ENCODE data around the gene HSD17B11.
"Not testable (repeated sequence)": the region's sequence is repeated elsewhere in the genome, so short reads cannot be mapped to it uniquely, and the experiment has no call there.

The HSD17B11 gene

DNA sequence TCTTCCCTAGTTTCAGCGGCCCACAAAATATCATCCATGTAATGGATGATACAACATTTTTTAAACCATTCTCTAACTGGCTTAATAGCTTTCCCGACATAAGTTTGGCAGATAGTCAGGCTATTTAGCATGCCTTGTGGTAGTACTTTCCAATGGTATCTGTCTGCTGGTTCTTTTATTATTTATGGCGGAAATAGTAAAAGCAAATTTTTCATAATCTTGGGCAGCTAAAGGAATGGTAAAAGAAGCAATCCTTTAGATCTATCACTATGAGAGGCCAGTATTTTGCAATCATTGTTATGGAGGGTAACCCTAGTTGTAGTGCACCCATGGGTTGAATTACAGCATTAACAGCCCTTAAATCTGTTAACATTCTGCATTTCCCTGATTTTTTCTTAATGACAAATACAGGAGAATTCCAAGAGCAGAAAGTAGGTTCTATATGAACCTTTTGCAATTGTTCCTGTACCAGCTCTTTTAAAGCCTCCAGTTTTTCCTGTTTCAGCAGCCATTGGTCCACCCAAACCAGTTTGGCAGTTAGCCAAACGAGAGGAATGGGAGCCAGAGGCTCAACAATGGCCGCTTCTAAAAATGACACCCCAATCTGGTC, 14.3 kb upstream of the HSD17B11 start:
- no peak for DNase-seq

DNA sequence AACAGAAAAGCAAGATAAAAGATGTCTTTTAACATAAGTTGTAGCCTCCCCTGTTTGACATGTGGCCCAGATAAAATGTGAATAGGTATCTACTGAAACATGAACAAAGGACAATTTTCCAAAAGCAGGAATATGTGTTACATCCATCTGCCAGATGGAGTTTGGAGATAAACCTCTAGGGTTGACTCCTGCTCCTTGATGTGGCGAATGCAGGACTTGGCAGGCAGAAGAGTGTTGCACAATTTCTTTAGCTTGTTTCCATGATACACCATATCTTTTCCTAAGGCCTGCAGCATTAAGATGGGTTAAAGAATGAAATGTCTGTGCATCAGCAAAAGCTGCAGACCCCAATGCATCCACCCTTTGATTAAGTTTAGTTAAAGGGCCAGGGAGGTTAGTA, 12.7 kb upstream of the HSD17B11 start:
- not testable (repeated sequence) for DNase-seq

DNA sequence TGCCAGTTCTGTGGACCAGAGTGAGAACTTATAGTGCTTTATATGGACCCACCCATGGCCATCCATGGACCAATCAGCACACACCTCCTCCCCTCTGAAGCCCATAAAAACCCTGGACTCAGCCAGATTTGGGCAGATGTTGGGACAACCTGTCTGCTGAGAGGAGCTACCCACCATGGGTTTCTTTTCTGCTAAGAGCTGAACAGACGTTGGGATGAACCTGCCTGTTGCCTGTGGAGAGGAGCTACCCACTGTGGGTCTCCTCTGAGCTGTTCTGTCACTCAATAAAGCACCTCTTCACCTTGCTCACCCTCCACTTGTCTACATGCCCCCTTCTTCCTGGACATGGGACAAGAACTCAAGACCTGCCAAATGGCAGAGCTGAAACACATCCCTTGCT, 9.0 kb upstream of the HSD17B11 start:
- DNase-seq: no peak

DNA sequence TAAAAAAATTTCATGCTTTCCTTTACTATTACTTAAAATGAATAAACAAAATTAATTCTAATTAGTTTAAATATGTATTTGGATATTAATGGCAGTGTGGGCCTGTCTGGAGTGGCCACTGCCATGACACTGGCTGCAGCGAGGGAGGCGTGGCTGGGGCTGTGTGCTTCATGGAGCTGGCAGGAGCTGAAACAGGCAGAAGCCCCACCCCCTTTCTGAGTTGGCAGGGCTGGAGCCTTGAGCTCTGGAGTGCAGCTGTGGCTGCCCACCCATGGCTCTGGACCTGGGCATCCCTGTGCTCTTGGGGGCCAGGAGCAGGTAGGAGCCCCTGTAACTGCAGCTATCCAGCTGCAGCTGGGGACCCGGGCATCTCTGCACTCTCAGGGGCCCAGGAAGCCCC, 8.2 kb upstream of the HSD17B11 start:
- no peak for DNase-seq

DNA sequence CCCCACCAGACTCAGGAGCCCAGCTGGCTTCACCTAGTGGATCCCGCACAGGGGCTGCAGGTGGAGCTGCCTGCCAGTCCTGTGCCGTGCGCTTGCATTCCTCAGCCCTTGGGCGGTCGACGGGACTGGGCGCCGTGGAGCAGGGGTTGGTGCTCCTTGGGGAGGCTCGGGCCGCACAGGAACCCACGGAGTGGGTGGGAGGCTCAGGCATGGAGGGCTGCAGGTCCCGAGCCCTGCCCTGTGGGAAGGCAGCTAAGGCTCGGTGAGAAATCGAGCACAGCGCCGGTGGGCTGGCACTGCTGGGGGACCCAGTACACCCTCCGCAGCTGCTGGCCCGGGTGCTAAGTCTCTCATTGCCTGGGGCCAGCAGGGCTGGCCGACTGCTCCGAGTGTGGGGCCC, 4.9 kb upstream of the HSD17B11 start:
- not testable (repeated sequence) for DNase-seq

DNA sequence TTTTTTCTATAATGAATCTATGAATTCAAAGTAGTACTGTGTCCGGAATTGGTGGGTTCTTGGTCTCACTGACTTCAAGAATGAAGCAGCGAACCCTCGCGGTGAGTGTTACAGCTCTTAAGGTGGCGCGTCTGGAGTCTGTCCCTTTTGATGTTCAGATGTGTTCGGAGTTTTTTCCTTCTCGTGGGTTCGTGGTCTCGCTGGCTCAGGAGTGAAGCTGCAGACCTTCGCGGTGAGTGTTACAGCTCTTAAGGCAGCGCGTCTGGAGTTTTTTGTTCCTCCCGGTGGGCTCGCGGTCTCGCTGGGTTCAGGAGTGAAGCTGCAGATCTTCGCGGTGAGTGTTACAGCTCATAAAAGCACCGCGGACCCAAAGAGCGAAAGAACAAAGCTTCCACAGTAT, 4.1 kb upstream of the HSD17B11 start:
- DNase-seq: not testable (repeated sequence)

DNA sequence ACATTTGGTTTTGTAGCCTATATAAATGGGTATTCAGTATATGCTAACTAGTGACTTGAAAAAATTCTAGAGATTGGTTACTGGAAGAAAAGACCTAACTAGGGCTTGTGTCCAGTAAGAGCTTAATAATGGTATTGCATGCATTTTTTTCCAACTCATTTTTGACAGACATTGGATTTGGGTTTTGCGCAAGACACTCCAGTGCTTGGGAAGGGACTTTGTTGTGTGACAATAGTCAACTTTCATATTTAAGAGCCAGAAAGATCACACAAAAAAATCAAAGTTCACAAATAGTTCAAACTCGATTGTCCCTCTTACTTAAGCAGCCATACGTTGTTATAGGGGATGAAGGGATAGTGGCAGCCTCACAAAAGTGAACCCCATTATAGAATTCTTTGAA, 1.2 kb upstream of the HSD17B11 start:
- no peak for DNase-seq

DNA sequence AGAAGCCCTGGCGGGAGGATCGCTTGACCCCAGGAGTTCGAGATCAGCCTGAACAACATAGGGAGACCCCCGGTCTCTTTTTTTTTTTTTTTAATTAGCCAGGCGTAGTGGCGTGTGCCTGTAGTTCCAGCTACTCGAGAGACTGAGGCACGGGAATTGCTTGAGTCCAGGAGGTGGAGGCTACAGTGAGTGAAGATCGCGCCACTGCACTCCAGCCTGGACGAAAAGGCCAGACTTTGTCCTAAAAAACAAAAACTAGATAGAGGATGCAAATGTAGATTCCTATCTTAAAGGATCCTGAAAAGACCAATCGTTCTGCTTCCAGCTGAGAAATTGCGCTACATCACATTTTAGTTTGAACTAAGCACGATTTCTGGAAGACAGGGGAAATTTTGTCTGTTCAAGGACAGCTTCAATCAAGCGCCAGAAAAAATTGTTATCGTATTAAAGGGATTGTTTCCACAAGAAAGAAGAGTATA, 627 bp upstream of the HSD17B11 start:
- DNase-seq: no peak

DNA sequence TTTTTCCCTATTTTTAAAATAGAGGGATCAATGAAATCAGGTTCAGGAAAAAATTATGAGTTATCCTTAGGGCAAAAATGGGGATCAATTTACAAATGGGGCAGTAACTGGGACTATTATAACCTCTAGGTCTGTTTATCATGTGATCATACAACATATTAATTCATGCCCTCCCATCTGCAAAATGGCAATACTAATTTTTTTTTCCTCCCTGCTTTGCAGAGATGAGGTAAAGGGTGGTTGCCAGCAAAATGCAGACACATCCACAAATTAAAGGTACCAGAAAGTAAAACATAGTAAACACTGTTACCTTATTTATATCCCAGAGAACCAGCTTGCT, 467 bp downstream of the HSD17B11 start:
- no peak for DNase-seq

DNA sequence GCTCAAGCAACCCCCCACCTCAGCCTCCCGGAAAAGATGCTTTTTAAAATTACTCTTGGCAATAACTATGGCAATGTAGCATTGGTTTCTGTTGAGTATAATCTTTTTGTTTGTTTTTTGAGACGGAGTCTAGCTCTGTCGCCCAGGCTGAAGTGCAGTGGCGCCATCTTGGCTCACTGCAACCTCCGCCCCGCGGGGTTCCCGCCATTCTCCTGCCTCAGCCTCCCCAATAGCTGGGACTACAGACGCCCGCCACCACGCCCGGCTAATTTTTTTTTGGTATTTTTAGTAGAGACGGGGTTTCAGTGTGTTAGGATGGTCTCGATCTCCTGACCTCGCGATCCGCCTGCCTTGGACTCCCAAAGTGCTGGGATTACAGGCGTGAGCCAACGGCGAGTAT, 933 bp downstream of the HSD17B11 start:
- DNase-seq: not testable (repeated sequence)

DNA sequence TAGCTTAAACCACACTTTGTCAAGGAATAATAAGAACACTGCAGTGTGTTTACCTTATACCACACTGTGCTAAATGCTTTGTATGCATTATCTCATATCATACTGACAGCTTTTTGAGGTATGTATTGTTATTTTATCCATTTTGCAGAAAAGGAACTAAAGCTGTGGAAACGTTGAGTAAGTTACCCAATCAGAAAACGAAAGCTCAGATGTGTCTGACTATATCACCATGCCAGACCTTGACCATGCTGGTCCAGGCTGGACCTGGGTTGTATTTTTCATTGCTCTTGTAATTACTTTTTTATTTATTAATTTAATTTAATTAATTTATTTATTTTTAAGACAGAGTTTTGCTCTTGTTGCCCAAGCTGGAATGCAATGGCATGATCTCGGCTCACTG, 2.1 kb downstream of the HSD17B11 start:
- DNase-seq: no peak

DNA sequence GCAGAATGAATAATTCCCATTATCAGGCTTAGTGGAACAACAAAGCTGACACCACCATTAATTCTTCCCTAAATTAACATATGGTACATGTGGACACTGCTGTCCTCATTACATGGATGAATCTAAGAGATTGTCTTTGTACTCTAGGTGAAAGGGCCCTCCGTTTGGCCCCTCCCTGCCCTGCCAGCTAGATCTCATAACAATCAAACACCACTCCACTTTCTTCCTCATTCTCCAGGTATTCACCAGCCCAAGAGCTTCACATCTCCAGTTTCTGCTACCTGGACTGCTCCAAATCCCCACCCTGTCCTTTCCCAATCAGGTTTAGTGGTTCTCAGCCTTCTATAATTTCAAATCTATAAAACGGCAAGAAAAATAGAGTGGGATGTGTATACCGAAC, 3.8 kb downstream of the HSD17B11 start:
- DNase-seq: no peak

DNA sequence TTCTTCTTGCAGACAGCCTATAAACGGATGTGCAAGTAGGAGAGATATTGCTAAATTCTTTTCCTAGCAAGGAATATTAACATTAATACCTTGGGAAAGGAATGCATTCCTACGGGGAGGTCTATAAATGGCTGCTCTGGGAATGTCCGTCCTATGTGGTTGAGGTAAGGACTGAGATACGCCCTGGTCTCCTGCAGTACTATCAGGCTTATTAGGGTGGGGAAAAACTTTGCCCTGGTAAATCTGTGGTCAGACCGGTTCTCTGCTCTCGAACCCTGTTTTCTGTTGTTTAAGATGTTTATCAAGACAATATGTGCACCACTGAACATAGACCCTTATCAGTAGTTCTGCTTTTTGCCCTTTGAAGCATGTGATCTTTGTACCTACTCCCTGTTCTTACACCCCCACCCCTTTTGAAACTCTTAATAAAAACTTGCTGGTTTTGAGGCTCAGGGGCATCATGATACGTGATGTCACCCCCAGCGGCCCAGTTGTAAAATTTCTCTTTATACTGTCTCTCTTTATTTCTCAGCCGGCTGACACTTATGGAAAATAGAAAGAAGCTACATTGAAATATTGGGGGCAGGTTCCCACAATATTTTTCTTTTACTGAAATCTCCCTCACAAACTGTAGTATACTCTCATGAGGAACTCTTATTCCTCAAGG, 6.4 kb downstream of the HSD17B11 start:
- DNase-seq: not testable (repeated sequence)

DNA sequence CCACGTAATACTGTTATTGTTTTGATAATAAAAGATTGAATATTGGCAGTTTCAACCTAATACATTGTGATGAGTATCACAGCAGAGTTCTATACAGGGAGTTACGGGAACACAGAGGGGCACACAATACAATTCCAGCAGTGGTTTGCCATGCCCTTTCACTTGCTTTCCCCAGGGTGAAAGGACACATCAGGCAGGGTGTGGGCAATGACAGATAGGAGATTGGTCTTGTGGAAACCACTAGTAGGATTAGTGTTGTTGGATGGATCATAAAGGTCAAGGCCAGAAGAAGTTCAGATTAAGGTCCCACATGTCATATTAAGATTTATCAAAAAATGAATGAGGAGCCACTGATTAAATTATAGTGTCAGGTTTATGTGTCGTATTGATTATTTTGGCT, 8.1 kb downstream of the HSD17B11 start:
- no peak for DNase-seq

DNA sequence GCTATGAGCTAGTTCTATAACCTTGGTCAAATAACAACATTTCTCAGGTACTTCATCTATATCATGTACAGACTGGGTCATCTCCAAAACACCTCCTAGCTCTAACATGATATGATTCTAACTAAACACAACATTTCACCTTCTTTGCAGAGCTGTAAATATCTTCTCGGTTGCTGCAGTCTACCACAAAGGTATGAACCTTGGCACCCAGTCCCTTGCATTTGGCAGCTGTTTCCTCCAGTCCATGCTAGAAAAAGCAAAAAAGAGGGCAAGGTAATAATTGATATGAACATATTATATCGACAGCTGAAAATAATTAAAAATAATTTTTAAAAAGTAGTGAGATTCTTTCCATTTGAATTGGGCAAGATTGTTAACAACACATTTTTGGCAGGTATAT, 8.9 kb downstream of the HSD17B11 start:
- no peak for DNase-seq

DNA sequence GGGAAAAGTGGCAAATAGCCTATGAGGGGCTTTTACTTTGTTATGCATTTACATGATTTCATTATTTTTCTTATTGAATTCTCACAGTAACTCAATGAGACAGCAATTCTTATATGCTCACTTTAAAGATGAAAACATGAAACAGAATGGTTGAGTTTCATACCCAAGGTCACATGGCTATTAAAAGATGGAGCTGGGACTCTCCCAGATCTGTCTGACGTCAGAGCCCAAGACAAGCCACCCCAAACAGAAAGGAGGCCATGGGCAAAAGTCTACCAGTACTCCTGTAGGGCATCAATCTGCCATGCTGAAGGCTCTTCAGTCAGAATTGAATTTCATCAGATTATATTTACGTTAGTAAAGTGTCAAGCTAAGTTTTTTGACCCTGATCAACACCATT, 13.2 kb downstream of the HSD17B11 start:
- no peak for DNase-seq

DNA sequence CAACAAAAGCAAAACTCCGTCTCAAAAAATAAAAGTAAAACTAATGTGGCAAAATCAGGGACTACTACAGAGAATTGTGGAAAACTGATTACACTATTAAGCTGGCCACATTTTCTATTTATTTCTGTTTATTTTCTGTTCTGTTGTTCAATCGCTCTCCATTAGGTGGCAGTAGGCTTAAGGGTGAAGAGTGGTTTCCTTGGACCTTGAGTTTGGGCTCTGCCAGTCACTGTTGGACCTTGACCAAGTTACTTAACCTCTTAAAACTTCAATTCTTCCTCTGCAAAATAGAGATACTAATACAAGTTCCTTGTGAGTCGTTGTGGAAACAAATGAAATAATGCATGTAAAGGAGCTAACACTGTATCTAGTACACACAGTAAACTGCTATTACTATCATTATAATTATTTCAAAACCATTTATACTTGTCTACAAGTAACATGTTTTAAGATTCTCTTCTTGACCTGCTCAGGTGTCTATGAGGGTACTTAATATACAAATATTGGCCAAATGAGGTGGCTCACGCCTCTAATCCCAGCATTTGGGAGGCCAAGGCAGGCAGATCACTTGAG, 15.2 kb downstream of the HSD17B11 start:
- no peak for DNase-seq

DNA sequence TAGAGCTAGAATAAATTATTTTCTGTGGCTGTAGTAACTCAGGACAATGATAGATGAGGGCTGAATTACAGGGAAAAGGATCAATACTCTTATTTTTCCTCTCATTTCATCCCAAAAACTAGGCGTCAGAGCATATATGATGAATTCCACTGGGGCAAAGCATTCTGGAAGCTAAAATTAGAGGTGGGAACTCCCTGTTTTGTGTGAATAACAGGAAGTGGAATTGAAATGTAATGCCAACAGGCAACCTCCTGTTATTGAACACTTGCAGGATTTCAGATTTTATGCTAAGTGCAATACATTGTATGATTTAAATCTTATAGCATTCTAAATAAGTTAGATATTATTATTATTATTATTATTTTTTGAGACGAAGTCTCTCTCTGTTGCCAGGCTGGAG, 20.9 kb downstream of the HSD17B11 start:
- no peak for DNase-seq

DNA sequence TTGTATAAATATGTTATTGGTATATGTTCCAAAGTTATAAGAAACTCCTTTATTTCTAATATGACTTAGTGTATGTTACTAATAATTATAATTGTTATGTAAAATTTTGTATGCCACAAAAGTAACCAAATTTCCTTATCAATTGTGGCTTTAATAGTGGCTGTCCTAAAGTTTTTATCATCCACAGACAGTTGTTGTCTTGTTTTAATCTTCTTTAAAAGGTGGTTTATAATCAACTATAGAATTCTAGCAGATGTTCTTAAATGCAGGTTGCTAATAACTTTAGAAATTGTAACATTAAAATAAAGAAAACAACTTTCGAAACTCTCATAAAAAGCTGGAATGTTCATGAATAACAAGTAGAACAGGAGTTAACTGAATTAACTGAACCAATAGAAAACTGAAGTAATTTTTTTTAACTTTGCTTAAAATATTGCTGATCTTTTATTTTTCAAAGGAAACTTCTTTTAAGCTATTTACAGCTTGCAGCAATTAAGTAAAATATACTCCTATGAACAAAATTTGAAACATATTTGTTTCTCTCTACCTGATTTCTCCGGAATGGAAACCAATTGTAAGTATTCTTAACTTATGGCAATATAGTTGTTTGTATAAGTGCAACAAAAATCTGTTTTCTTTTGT, 24.3 kb downstream of the HSD17B11 start:
- no peak for DNase-seq

DNA sequence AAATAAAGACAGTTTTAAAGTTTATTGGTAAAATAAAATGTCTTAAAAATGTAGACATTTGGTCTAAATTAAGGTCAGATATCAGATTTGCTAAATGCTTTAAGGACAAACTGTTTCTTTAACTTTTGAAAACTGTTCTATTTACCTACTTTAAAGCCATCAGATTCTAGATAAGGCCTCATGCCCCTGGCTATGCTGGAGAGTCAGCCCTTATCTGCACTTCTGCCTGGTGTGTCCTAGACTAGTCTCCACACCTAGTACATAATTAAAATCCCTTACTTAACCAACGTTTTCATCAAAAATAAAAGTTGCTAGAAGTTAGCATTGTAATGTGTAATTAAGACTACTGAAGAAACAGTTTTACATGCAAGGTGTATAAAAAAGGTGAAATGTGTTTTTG, 25.6 kb downstream of the HSD17B11 start:
- no peak for DNase-seq

DNA sequence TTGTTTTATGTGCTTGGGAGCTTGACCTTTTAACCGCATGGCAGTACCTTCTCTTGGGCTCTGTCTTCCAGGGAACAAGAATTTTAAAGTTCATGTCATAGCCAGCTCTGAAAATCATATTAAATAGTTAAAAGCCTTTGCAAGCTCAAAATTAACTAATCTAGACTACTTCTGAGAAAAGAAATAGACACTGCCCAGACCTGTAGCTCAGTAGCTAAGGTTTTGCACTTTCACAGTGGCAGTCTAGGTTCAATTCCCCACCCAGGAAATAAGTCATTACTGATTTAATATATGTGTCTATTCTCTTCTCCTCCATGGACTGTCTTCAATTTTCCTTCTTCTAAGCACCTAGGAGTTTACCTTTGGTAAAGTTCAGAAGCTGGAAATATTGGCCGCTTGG, 27.4 kb downstream of the HSD17B11 start:
- DNase-seq: no peak

DNA sequence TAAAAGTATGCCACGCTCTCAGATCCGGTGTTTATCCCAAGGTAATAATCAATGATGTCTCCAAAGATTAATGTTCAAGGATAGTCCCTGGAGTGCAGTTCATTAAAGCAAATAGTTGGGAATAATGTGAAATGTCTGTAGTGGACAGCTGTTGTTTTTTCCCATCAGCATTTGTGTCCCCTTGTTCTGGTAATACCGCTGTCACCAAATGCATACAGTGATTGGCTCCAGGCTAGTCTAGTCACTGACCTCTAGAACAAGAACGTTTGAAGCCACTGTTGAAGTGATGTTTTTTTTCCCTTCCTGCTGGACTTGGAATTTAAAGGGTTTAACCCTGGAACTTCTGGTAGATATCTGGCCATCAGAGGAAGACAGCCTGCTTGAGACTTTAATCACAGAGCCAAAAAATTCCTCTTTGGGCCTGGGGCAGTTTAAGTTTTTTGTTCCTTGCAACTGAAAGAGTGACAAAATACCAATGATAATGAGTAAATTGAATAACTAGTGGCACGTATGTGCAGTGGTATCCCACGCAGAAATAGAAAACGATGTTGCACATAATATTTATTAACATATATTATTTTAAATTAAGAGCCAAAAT, 30.6 kb downstream of the HSD17B11 start:
- no peak for DNase-seq

DNA sequence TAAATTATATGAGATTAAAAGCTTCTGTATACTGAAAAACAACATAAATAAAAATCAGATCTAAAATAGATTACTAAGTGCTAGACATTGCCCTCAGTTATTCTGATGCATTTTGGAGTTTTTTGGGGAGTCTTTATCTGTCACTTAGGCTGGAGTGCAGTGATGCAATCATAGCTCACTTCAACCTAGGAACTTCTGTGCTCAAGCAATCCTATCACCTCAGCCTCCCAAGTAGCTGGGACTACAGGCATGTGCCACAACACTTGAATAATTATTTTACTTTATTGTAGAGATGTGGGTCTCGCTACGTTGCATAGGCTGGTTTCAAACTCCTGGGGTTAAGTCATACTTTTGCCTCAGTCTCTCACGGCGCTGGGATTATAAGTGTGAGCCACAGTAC, 31.7 kb downstream of the HSD17B11 start:
- no peak for DNase-seq

Data from stimulated activated CD8-positive, alpha-beta memory T cell treated with anti-CD3 and anti-CD28 coated beads, Interleukin-4, amount 100 ng/mL, for 48 hours (primary cell).